MCF 10A (cell line): ENCODE results near the gene ABCC5. TPM values are rescaled to one million over a fixed set of nuclear protein-coding genes. Genes with fewer than 3 reads are reported as not detected.

ENCODE experiments used
- BruUV-seq: library from RNA; stranded (reverse); fragments of 400-500 nt; replicated peaks from 2 replicates; lab custom pipeline; 2021; lab: Mats Ljungman, UMichigan
- CTCF ChIA-PET: fragments of 300-600 bp; sonication (Branson Sonifier 250); formaldehyde crosslinking; extraction: SDS; loops from one replicate; lab custom pipeline; 2021; ENCODE audit warnings: antibody characterized with exemption, inconsistent platforms; lab: Yijun Ruan, JAX
- POLR2A ChIA-PET: fragments of 300-600, 350-650 bp; sonication (Branson Sonifier 250); formaldehyde crosslinking; extraction: SDS; loops from one replicate; lab custom pipeline; 2020; ENCODE audit warnings: antibody characterized with exemption, inconsistent platforms; lab: Yijun Ruan, JAX
- DNase-seq: peaks from one replicate; pipeline ENCODE4 v3.0.0-alpha.2; 2018; ENCODE audit not compliant: unreplicated experiment
- H3K27ac Mint-ChIP-seq: one replicate; pipeline ENCODE4 v1.8.0; 2022; ENCODE audit warnings: mild to moderate bottlenecking, low read depth, mixed read lengths; ENCODE audit not compliant: unreplicated experiment
- H3K27me3 Mint-ChIP-seq: one replicate; pipeline ENCODE4 v1.8.0; 2022; ENCODE audit warnings: mixed read lengths; ENCODE audit not compliant: insufficient read depth, unreplicated experiment
- H3K36me3 Mint-ChIP-seq: one replicate; pipeline ENCODE4 v1.8.0; 2022; ENCODE audit warnings: mild to moderate bottlenecking, moderate library complexity, mixed read lengths; ENCODE audit not compliant: insufficient read depth, unreplicated experiment
- H3K4me1 Mint-ChIP-seq: one replicate; pipeline ENCODE4 v1.8.0; 2022; ENCODE audit warnings: mixed read lengths; ENCODE audit not compliant: insufficient read depth, unreplicated experiment
- H3K4me3 Mint-ChIP-seq: one replicate; pipeline ENCODE4 v1.8.0; 2022; ENCODE audit warnings: mild to moderate bottlenecking, moderate library complexity, mixed read lengths; ENCODE audit not compliant: unreplicated experiment
- H3K9me3 Mint-ChIP-seq: one replicate; pipeline ENCODE4 v1.8.0; 2022; ENCODE audit warnings: mixed read lengths; ENCODE audit not compliant: unreplicated experiment
- intact Hi-C: fragments of 100-400 bp; cut with micrococcal nuclease; formaldehyde crosslinking; loops from 2 replicates; pipeline ENCODE4 v1.14.1; 2022
- total RNA-seq: library from RNA; stranded (reverse); gene quantifications from 2 replicates; pipeline ENCODE4 v1.2.3, GENCODE V29; 2022
- TF ChIP-seq, protein P1 (sequence below): fragments of 200-600 bp; IDR thresholded peaks from one replicate; pipeline ENCODE4 v1.8.0; 2022; ENCODE audit warnings: antibody characterized with exemption, mild to moderate bottlenecking; ENCODE audit not compliant: unreplicated experiment

The ABCC5 gene
- total RNA-seq, 1 experiment from 2014 or later: 16.5 TPM

DNA sequence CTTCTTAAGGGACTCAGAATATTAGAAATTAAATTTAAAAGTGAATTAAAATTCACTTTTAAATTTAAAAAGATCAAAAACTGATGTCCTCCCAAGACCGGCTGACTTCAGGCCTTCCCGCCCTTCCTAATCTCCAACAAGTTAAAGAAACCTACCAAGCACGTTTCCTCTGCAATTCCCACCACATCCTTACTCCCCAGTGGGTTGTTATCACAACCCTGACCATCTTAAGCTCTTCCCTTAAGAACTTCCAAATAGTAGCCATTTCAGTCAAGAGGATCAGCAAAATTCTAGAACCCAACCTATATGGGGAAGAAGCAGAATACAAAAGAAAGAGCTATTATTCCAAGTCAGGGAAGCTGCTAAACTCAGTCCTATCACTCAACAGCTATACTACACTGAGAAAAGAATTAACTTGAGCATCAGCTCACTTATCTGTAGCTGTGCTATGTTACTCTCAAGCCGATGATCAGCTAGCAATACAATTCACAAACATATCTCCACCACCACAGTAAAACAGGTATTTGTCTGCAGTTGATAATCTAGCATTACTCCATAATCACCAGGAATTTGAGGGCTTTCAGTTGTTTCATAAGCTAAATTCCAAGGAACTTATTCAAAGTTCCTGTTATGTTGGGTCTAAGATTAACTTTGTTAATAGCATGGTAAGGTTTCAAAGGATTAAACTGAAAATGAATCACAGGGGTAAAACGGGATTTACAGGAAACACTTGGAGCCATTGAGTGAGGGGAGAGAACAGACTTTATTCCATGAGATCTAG is 14.3 kb downstream of the ABCC5 start:
- no peak for DNase-seq
- H3K4me3 Mint-ChIP-seq: no peak overlapping the region
- H3K4me1 Mint-ChIP-seq: peaks cover 12% of the 10 kb centered on the region
- TF ChIP-seq, protein P1, sequence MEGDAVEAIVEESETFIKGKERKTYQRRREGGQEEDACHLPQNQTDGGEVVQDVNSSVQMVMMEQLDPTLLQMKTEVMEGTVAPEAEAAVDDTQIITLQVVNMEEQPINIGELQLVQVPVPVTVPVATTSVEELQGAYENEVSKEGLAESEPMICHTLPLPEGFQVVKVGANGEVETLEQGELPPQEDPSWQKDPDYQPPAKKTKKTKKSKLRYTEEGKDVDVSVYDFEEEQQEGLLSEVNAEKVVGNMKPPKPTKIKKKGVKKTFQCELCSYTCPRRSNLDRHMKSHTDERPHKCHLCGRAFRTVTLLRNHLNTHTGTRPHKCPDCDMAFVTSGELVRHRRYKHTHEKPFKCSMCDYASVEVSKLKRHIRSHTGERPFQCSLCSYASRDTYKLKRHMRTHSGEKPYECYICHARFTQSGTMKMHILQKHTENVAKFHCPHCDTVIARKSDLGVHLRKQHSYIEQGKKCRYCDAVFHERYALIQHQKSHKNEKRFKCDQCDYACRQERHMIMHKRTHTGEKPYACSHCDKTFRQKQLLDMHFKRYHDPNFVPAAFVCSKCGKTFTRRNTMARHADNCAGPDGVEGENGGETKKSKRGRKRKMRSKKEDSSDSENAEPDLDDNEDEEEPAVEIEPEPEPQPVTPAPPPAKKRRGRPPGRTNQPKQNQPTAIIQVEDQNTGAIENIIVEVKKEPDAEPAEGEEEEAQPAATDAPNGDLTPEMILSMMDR: no peak
- H3K9me3 Mint-ChIP-seq: no peaks in the 10 kb centered on the region
- no peak overlapping the region for H3K27ac Mint-ChIP-seq
- peaks cover 8% of the 10 kb centered on the region for H3K36me3 Mint-ChIP-seq
- intact Hi-C loops: no loop called here
- H3K27me3 Mint-ChIP-seq: no peaks in the 10 kb centered on the region
- CTCF ChIA-PET: interaction anchor here (0.6 to 0.8 kb wide), 2 partner anchors 15 to 37 kb away, joined by 3 to 4 read pairs; partner anchors contain the start of gene ABCC5
- POLR2A ChIA-PET: no interaction called here
- no TSS peak for BruUV-seq

- intact Hi-C loops: no loop called here
- Mint-ChIP-seq H3K4me3 (no peak overlapping the region), H3K9me3 (no peaks in the 10 kb centered on the region), H3K27me3 (no peaks in the 10 kb centered on the region), H3K36me3 (peaks cover 8% of the 10 kb centered on the region), H3K4me1 (peaks cover 12% of the 10 kb centered on the region), H3K27ac (no peak overlapping the region)
- BruUV-seq: no TSS peak
- no peak for DNase-seq
- POLR2A ChIA-PET: interaction anchor here (0.6 kb wide), 1 partner anchor 154 kb away, joined by 3 read pairs; no protein-coding TSS in a partner anchor
- CTCF ChIA-PET: no interaction called here
- TF ChIP-seq, protein P1: no peak
These were observed 15.2 kb downstream of the ABCC5 start for GRCh38 chr3:184002469-184002868.

- H3K36me3 Mint-ChIP-seq: peaks cover 8% of the 10 kb centered on the region
- POLR2A ChIA-PET: no interaction called here
- H3K27ac Mint-ChIP-seq: no peak overlapping the region
- no peaks in the 10 kb centered on the region for H3K9me3 Mint-ChIP-seq
- peaks cover 12% of the 10 kb centered on the region for H3K4me1 Mint-ChIP-seq
- CTCF ChIA-PET: interaction anchor here (0.5 to 0.6 kb wide), 2 partner anchors 16 to 532 kb away, joined by 3 read pairs; partner anchors contain the start of gene ABCC5
- DNase-seq: no peak
- intact Hi-C loops: no loop called here
- no peaks in the 10 kb centered on the region for H3K27me3 Mint-ChIP-seq
- TF ChIP-seq, protein P1: no peak
- no peak overlapping the region for H3K4me3 Mint-ChIP-seq
- BruUV-seq: no TSS peak
These were observed 15.9 kb downstream of the ABCC5 start for GRCh38 chr3:184001761-184002160.

GRCh38 chr3:183991403-183991802 is 26.3 kb downstream of the ABCC5 start:
- Mint-ChIP-seq H3K9me3 (no peaks in the 10 kb centered on the region), H3K4me3 (no peak overlapping the region), H3K27me3 (no peaks in the 10 kb centered on the region), H3K36me3 (peaks cover 23% of the 10 kb centered on the region), H3K4me1 (no peaks in the 10 kb centered on the region), H3K27ac (no peak overlapping the region)
- intact Hi-C loops: no loop called here
- CTCF ChIA-PET: interaction anchor here (0.6 kb wide), 1 partner anchor 26 kb away, joined by 5 read pairs; the partner anchor contains the start of gene ABCC5
- no peak for DNase-seq
- no TSS peak for BruUV-seq
- TF ChIP-seq, protein P1: no peak
- POLR2A ChIA-PET: interaction anchor here (0.6 to 0.8 kb wide), 4 partner anchors 11 to 143 kb away, joined by 3 read pairs; partner anchors contain the start of gene EIF2B5
